ENCODE data around the gene C22orf15.
"Not testable (repeated sequence)": the region's sequence is repeated elsewhere in the genome, so short reads cannot be mapped to it uniquely, and the experiment has no call there.

Gene C22orf15

GRCh38 chr22:23728108-23728507, 34.7 kb upstream of the C22orf15 start:
- not testable (repeated sequence) for H3K9me3 ChIP-seq (ENCODE audit: control insufficient read depth, low read length); H3K4me1 ChIP-seq (ENCODE audit: control insufficient read depth, insufficient read depth, low read length); H3K9ac ChIP-seq (ENCODE audit: low read length); H3K4me3 ChIP-seq (ENCODE audit: low read length); DNase-seq (ENCODE audit: low read depth); H3K36me3 ChIP-seq (ENCODE audit: control insufficient read depth, insufficient read depth, low read length, severe bottlenecking); H3K27me3 ChIP-seq (replicated peaks; ENCODE audit: control insufficient read depth, insufficient read depth, low read length)

- no peaks in the 10 kb centered on the region for H3K36me3 ChIP-seq (ENCODE audit: control insufficient read depth, insufficient read depth, low read length, severe bottlenecking)
- no peaks in the 10 kb centered on the region for H3K9me3 ChIP-seq (ENCODE audit: control insufficient read depth, low read length)
- H3K4me1 ChIP-seq (ENCODE audit: control insufficient read depth, insufficient read depth, low read length): peaks cover 7% of the 10 kb centered on the region
- H3K27me3 ChIP-seq (replicated peaks; ENCODE audit: control insufficient read depth, insufficient read depth, low read length): no peaks in the 10 kb centered on the region
- H3K4me3 ChIP-seq (ENCODE audit: low read length): no peak overlapping the region
- no peak overlapping the region for H3K9ac ChIP-seq (ENCODE audit: low read length)
- DNase-seq (ENCODE audit: low read depth): no peak
Observed at GRCh38 chr22:23737696-23738095, 25.1 kb upstream of the C22orf15 start.

GRCh38 chr22:23742505-23743264, 20.1 kb upstream of the C22orf15 start:
- peak overlapping the region; percentile 80 for H3K9ac ChIP-seq (ENCODE audit: low read length)
- peaks cover 3% of the 10 kb centered on the region for H3K9me3 ChIP-seq (ENCODE audit: control insufficient read depth, low read length)
- H3K4me3 ChIP-seq (ENCODE audit: low read length): no peak overlapping the region
- H3K36me3 ChIP-seq (ENCODE audit: control insufficient read depth, insufficient read depth, low read length, severe bottlenecking): peaks cover 19% of the 10 kb centered on the region
- DNase-seq (ENCODE audit: low read depth): no peak
- H3K27me3 ChIP-seq (replicated peaks; ENCODE audit: control insufficient read depth, insufficient read depth, low read length): no peaks in the 10 kb centered on the region
- H3K4me1 ChIP-seq (ENCODE audit: control insufficient read depth, insufficient read depth, low read length): peaks cover 21% of the 10 kb centered on the region

DNA sequence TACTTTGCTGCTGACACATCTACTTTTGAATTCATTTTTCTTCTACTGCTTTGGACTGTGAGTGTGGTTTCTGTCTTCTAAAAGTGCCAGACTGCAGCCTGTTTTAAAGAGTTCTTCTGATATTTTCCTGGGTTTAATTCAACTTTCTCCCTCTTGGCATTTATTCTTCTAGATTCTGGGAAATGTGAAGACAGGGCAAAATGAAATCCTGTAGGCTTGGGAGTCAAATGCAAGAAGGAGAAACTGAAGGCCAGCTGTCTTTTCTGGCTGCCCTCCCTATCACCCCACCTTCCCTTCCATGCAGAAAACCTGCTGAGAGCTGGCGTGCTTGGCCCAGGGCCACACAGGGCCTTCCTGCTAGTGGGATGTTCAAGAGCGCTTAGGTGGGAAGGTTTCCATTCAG, 19.5 kb upstream of the C22orf15 start:
- Histone ChIP-seq H3K4me3 (ENCODE audit: low read length) (no peak overlapping the region), H3K4me1 (ENCODE audit: control insufficient read depth, insufficient read depth, low read length) (peaks cover 21% of the 10 kb centered on the region), H3K27me3 (replicated peaks; ENCODE audit: control insufficient read depth, insufficient read depth, low read length) (no peaks in the 10 kb centered on the region), H3K36me3 (ENCODE audit: control insufficient read depth, insufficient read depth, low read length, severe bottlenecking) (peaks cover 19% of the 10 kb centered on the region), H3K9me3 (ENCODE audit: control insufficient read depth, low read length) (peaks cover 3% of the 10 kb centered on the region), H3K9ac (ENCODE audit: low read length) (peak overlapping the region; percentile 80)
- no peak for DNase-seq (ENCODE audit: low read depth)

- Histone ChIP-seq H3K36me3 (ENCODE audit: control insufficient read depth, insufficient read depth, low read length, severe bottlenecking) (peaks cover 19% of the 10 kb centered on the region), H3K9me3 (ENCODE audit: control insufficient read depth, low read length) (peaks cover 3% of the 10 kb centered on the region), H3K27me3 (replicated peaks; ENCODE audit: control insufficient read depth, insufficient read depth, low read length) (no peaks in the 10 kb centered on the region), H3K4me1 (ENCODE audit: control insufficient read depth, insufficient read depth, low read length) (peaks cover 21% of the 10 kb centered on the region), H3K9ac (ENCODE audit: low read length) (peak overlapping the region; percentile 80), H3K4me3 (ENCODE audit: low read length) (no peak overlapping the region)
- DNase-seq (ENCODE audit: low read depth): no peak
Observed at GRCh38 chr22:23744001-23744400, 18.8 kb upstream of the C22orf15 start.

GRCh38 chr22:23744485-23744884, 18.3 kb upstream of the C22orf15 start:
- H3K27me3 ChIP-seq (replicated peaks; ENCODE audit: control insufficient read depth, insufficient read depth, low read length): no peaks in the 10 kb centered on the region
- peaks cover 3% of the 10 kb centered on the region for H3K9me3 ChIP-seq (ENCODE audit: control insufficient read depth, low read length)
- H3K36me3 ChIP-seq (ENCODE audit: control insufficient read depth, insufficient read depth, low read length, severe bottlenecking): peaks cover 19% of the 10 kb centered on the region
- DNase-seq (ENCODE audit: low read depth): no peak
- no peak overlapping the region for H3K9ac ChIP-seq (ENCODE audit: low read length)
- H3K4me1 ChIP-seq (ENCODE audit: control insufficient read depth, insufficient read depth, low read length): peaks cover 21% of the 10 kb centered on the region
- no peak overlapping the region for H3K4me3 ChIP-seq (ENCODE audit: low read length)

- peaks cover 3% of the 10 kb centered on the region for H3K9me3 ChIP-seq (ENCODE audit: control insufficient read depth, low read length)
- H3K9ac ChIP-seq (ENCODE audit: low read length): no peak overlapping the region
- peaks cover 19% of the 10 kb centered on the region for H3K36me3 ChIP-seq (ENCODE audit: control insufficient read depth, insufficient read depth, low read length, severe bottlenecking)
Observed at GRCh38 chr22:23745791-23746190, 17.0 kb upstream of the C22orf15 start.

GRCh38 chr22:23749841-23750301, 12.9 kb upstream of the C22orf15 start:
- Histone ChIP-seq H3K9me3 (ENCODE audit: control insufficient read depth, low read length) (no peaks in the 10 kb centered on the region), H3K27me3 (replicated peaks; ENCODE audit: control insufficient read depth, insufficient read depth, low read length) (no peaks in the 10 kb centered on the region), H3K36me3 (ENCODE audit: control insufficient read depth, insufficient read depth, low read length, severe bottlenecking) (peaks cover 1% of the 10 kb centered on the region), H3K9ac (ENCODE audit: low read length) (no peak overlapping the region), H3K4me1 (ENCODE audit: control insufficient read depth, insufficient read depth, low read length) (peaks cover 11% of the 10 kb centered on the region), H3K4me3 (ENCODE audit: low read length) (peak overlapping the region; percentile 90)
- DNase-seq (ENCODE audit: low read depth): peak; percentile 4

More at GRCh38 chr22:23745791-23746190, 17.0 kb upstream of the C22orf15 start:
- no peaks in the 10 kb centered on the region for H3K27me3 ChIP-seq (replicated peaks; ENCODE audit: control insufficient read depth, insufficient read depth, low read length)
- no peak for DNase-seq (ENCODE audit: low read depth)
- H3K4me3 ChIP-seq (ENCODE audit: low read length): no peak overlapping the region
- H3K4me1 ChIP-seq (ENCODE audit: control insufficient read depth, insufficient read depth, low read length): peaks cover 32% of the 10 kb centered on the region

DNA sequence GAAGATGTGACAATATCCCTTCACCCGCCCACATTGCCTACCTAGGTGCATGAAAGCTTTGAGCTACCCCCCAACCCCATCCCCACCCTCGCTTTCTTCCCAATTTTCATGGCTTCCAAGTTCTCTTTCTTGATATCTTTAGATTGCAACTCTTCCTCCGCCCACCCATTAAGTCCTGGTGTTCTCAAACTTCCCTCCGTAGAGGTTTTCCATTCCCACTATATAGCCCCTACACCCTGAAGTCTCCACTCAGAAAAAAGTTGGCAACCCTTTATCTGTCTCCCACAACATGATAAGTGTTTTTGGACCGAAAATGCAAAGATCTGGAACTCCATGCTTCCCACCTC, 12.4 kb upstream of the C22orf15 start:
- no peaks in the 10 kb centered on the region for H3K27me3 ChIP-seq (replicated peaks; ENCODE audit: control insufficient read depth, insufficient read depth, low read length)
- no peaks in the 10 kb centered on the region for H3K36me3 ChIP-seq (ENCODE audit: control insufficient read depth, insufficient read depth, low read length, severe bottlenecking)
- H3K4me3 ChIP-seq (ENCODE audit: low read length): peak overlapping the region; percentile 90
- peak overlapping the region; percentile 83 for H3K9ac ChIP-seq (ENCODE audit: low read length)
- DNase-seq (ENCODE audit: low read depth): no peak
- H3K4me1 ChIP-seq (ENCODE audit: control insufficient read depth, insufficient read depth, low read length): peaks cover 11% of the 10 kb centered on the region
- H3K9me3 ChIP-seq (ENCODE audit: control insufficient read depth, low read length): no peaks in the 10 kb centered on the region

- H3K4me1 ChIP-seq (ENCODE audit: control insufficient read depth, insufficient read depth, low read length): peaks cover 11% of the 10 kb centered on the region
- H3K27me3 ChIP-seq (replicated peaks; ENCODE audit: control insufficient read depth, insufficient read depth, low read length): no peaks in the 10 kb centered on the region
- no peaks in the 10 kb centered on the region for H3K9me3 ChIP-seq (ENCODE audit: control insufficient read depth, low read length)
- peak; percentile 92 for DNase-seq (ENCODE audit: low read depth)
- H3K9ac ChIP-seq (ENCODE audit: low read length): peak within 1 kb of the TSS; percentile 90
- peak within 1 kb of the TSS; percentile 90 for H3K4me3 ChIP-seq (ENCODE audit: low read length)
- no peaks in the 10 kb centered on the region for H3K36me3 ChIP-seq (ENCODE audit: control insufficient read depth, insufficient read depth, low read length, severe bottlenecking)
Observed at GRCh38 chr22:23750714-23751440, 11.9 kb upstream of the C22orf15 start, which contains the start of gene ZNF70. Gene ZNF70, minus strand, starts transcription at chr22:23751112. Its CDS starts 5,972 bp downstream, at chr22:23745140.

DNA sequence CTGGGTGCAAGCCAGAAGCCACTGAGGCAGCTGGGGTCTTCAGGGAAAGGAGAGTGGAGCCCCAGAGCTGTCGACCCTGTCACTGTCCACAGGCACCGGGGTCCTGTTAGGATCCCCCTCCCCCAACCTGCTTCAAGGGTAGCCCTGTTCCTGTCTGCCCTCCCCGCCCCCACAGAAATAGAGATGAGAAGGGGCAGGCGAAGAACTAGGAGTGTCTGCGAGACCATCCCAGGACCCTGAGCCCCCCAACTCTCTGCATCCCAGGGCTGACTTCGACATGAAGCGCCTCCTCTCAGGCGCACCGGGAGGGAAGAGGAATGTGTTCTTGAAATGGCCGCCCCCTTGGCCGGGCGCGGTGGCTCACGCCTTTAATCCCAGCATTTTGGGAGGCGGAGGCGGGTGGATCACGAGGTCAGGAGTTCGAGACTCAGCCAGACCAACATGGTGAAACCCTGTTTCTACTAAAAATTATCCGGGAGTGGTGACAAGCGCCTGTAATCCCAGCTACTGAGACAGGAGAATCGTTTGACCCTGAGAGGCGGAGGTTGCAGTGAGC, 11.3 kb upstream of the C22orf15 start:
- H3K4me1 ChIP-seq (ENCODE audit: control insufficient read depth, insufficient read depth, low read length): peaks cover 11% of the 10 kb centered on the region
- H3K9ac ChIP-seq (ENCODE audit: low read length): peak overlapping the region; percentile 90
- H3K36me3 ChIP-seq (ENCODE audit: control insufficient read depth, insufficient read depth, low read length, severe bottlenecking): no peaks in the 10 kb centered on the region
- H3K9me3 ChIP-seq (ENCODE audit: control insufficient read depth, low read length): no peaks in the 10 kb centered on the region
- no peak for DNase-seq (ENCODE audit: low read depth)
- peak overlapping the region; percentile 87 for H3K4me3 ChIP-seq (ENCODE audit: low read length)
- no peaks in the 10 kb centered on the region for H3K27me3 ChIP-seq (replicated peaks; ENCODE audit: control insufficient read depth, insufficient read depth, low read length)

Measured in adipocyte (in vitro differentiated cells).